IMR-90 (cell line): ENCODE measurements around the gene ITPK1. TPM values are rescaled to one million over a fixed set of nuclear protein-coding genes. Genes with fewer than 3 reads are reported as not detected.

Experiments
- ATAC-seq: fragments of 200-7000 bp; cut with Tn5 transposase; 2 replicates; pipeline ENCODE4 v1.9.1; 2020; ENCODE audit warnings: low read depth, mild to moderate bottlenecking, moderate library complexity
- BruUV-seq: library from RNA; stranded (reverse); fragments of 400-500 nt; replicated peaks from 2 replicates; lab custom pipeline; 2021; lab: Mats Ljungman, UMichigan
- CTCF ChIA-PET: fragments of 300-600 bp; formaldehyde crosslinking; extraction: SDS; loops from one replicate; lab custom pipeline; 2021; ENCODE audit warnings: antibody characterized with exemption; lab: Yijun Ruan, JAX
- POLR2A ChIA-PET: fragments of 300-600 bp; sonication (Branson Sonifier 250); formaldehyde crosslinking; loops from one replicate; lab custom pipeline; 2022; ENCODE audit warnings: antibody characterized with exemption; ENCODE audit not compliant: unreplicated experiment; lab: Charles Lee
- DNase-seq: peaks from one replicate; pipeline ENCODE4 v3.0.0; 2013
- H2AFZ ChIP-seq: replicated peaks from 2 replicates; pipeline ENCODE3; 2013; ENCODE audit warnings: low read length, mild to moderate bottlenecking; ENCODE audit not compliant: poor library complexity
- H2AK5ac ChIP-seq: 2 replicates; pipeline ENCODE4 v1.6.1; 2013; ENCODE audit warnings: low read depth, low read length, inconsistent platforms
- H2AK9ac ChIP-seq: replicated peaks from 2 replicates; pipeline ENCODE3; 2013; ENCODE audit warnings: mild to moderate bottlenecking, low read depth, low read length, moderate library complexity; ENCODE audit not compliant: poor library complexity
- H2BK120ac ChIP-seq: 2 replicates; pipeline ENCODE4 v1.6.1; 2013; ENCODE audit warnings: low read depth, low read length, inconsistent platforms
- H2BK15ac ChIP-seq: 3 replicates; pipeline ENCODE4 v1.6.1; 2013; ENCODE audit warnings: low read depth, low read length, inconsistent platforms
- H2BK20ac ChIP-seq: 2 replicates; pipeline ENCODE4 v1.6.1; 2013; ENCODE audit warnings: low read depth, mild to moderate bottlenecking, inconsistent platforms, low read length, moderate library complexity
- H2BK5ac ChIP-seq: 2 replicates; pipeline ENCODE4 v1.6.1; 2013; ENCODE audit warnings: mild to moderate bottlenecking, low read depth, low read length, inconsistent platforms; ENCODE audit not compliant: poor library complexity, severe bottlenecking
- H3K14ac ChIP-seq: replicated peaks from 2 replicates; pipeline ENCODE4 v1.6.1; 2013; ENCODE audit warnings: low read depth, low read length, inconsistent platforms
- H3K18ac ChIP-seq: 2 replicates; pipeline ENCODE4 v1.6.1; 2013; ENCODE audit warnings: low read depth, low read length, control low read depth
- H3K23ac ChIP-seq: 2 replicates; pipeline ENCODE4 v1.6.1; 2013; ENCODE audit warnings: low read depth, low read length, inconsistent platforms
- H3K27ac ChIP-seq: 2 replicates; pipeline ENCODE4 v1.5.1; 2013; ENCODE audit warnings: mild to moderate bottlenecking, control low read depth, low read length; ENCODE audit not compliant: insufficient read depth
- H3K27me3 ChIP-seq: 2 replicates; pipeline ENCODE4 v1.6.1; 2013; ENCODE audit warnings: low read length; ENCODE audit not compliant: control insufficient read depth, insufficient read depth
- H3K36me3 ChIP-seq: 2 replicates; pipeline ENCODE4 v1.6.1; 2013; ENCODE audit warnings: low read length, mixed read lengths; ENCODE audit not compliant: control insufficient read depth, insufficient read depth
- H3K4ac ChIP-seq: 2 replicates; pipeline ENCODE4 v1.6.1; 2013; ENCODE audit warnings: low read depth, low read length, inconsistent platforms
- H3K4me1 ChIP-seq: 2 replicates; pipeline ENCODE4 v1.6.1; 2013; ENCODE audit warnings: low read length, mixed read lengths; ENCODE audit not compliant: control insufficient read depth, insufficient read depth
- H3K4me2 ChIP-seq: 2 replicates; pipeline ENCODE4 v1.6.1; 2013; ENCODE audit warnings: low read depth, mild to moderate bottlenecking, control low read depth, low read length, moderate library complexity
- H3K4me3 ChIP-seq: 2 replicates; pipeline ENCODE4 v1.5.1; 2013; ENCODE audit warnings: low read depth, mild to moderate bottlenecking, control low read depth, low read length, moderate library complexity; ENCODE audit not compliant: insufficient read depth
- H3K56ac ChIP-seq: 2 replicates; pipeline ENCODE4 v1.6.1; 2013; ENCODE audit warnings: low read length, inconsistent platforms; ENCODE audit not compliant: insufficient read depth; ENCODE audit errors: extremely low read depth
- H3K79me1 ChIP-seq, 2 experiments: 2 replicates each; pipeline ENCODE4 v1.6.1; 2013; ENCODE audit warnings: low read length in 2 of 2, inconsistent platforms in 1 of 2, low read depth in 1 of 2
- H3K9ac ChIP-seq: 2 replicates; pipeline ENCODE4 v1.6.1; 2013; ENCODE audit warnings: low read depth, low read length, control low read depth
- H3K9me1 ChIP-seq: 2 replicates; pipeline ENCODE4 v1.6.1; 2013; ENCODE audit warnings: low read length, inconsistent platforms; ENCODE audit not compliant: insufficient read depth
- H3K9me3 ChIP-seq: 2 replicates; pipeline ENCODE4 v1.6.1; 2013; ENCODE audit warnings: low read length; ENCODE audit not compliant: control insufficient read depth, insufficient read depth
- H4K20me1 ChIP-seq: 2 replicates; pipeline ENCODE4 v1.6.1; 2013; ENCODE audit warnings: low read length, inconsistent platforms; ENCODE audit not compliant: insufficient read depth
- H4K5ac ChIP-seq: 2 replicates; pipeline ENCODE4 v1.6.1; 2013; ENCODE audit warnings: mild to moderate bottlenecking, low read depth, low read length, control low read depth
- H4K8ac ChIP-seq, 2 experiments: 2 replicates each; pipeline ENCODE4 v1.6.1; 2013; ENCODE audit warnings: low read depth in 2 of 2, low read length in 2 of 2, control low read depth in 1 of 2, inconsistent platforms in 1 of 2
- H4K91ac ChIP-seq: 2 replicates; pipeline ENCODE4 v1.6.1; 2013; ENCODE audit warnings: low read depth, low read length, inconsistent platforms; ENCODE audit not compliant: insufficient read depth
- CHD1 ChIP-seq: IDR thresholded peaks from 2 replicates; pipeline ENCODE4 v1.6.1; 2012; ENCODE audit warnings: low read depth, low read length, improper control_type of control experiment
- POLR2A ChIP-seq: IDR thresholded peaks from 2 replicates; pipeline ENCODE4 v1.6.1; 2012; ENCODE audit warnings: mild to moderate bottlenecking, low read depth, low read length
- RFX5 ChIP-seq: IDR thresholded peaks from 2 replicates; pipeline ENCODE4 v1.8.0; 2012; ENCODE audit warnings: low read depth, mild to moderate bottlenecking, low read length, moderate library complexity
- WGBS, 2 experiments: methylation state at CpG; one replicate each; pipeline versions ENCODE4 v1.1.5 to v1.1.7; 2013; ENCODE audit warnings: missing lambda C conversion rate in 2 of 2; ENCODE audit not compliant: insufficient read length in 1 of 2; ENCODE audit errors: extremely low coverage in 2 of 2; 5-methylcytosine and 5-hydroxymethylcytosine counted together
- dilution Hi-C: fragments of 300-500 bp; cut with HindIII; formaldehyde crosslinking; loops from one replicate; pipeline ENCODE4 v1.14.3; 2018; ENCODE audit warnings: low sequenced_read_pairs; ENCODE audit not compliant: unreplicated experiment
- in situ Hi-C: fragments of 300-500 bp; cut with MboI; formaldehyde crosslinking; loops from 3 replicates; pipeline ENCODE4 v1.14.3; 2019; ENCODE audit warnings: low sequenced_read_pairs, inconsistent platforms, mixed read lengths
- intact Hi-C: fragments of 100-400 bp; cut with micrococcal nuclease; formaldehyde crosslinking; loops from 2 replicates; pipeline ENCODE4 v1.10.0; 2022
- polyA plus RNA-seq, 3 experiments: library from polyadenylated mRNA; depleted of rRNA; stranded (reverse); fragments of >200 nt; gene quantifications; 2 replicates each; pipeline ENCODE4 v1.2.3, GENCODE V29; 2012; ENCODE audit warnings: low replicate concordance in 1 of 3
- total RNA-seq: library from RNA; depleted of rRNA; stranded (reverse); fragments of >200 nt; gene quantifications from 2 replicates; pipeline ENCODE4 v1.2.3, GENCODE V29; 2012
- TF ChIP-seq, protein P1 (sequence below): fragments of 150-350 bp; IDR thresholded peaks from 2 replicates; pipeline ENCODE4 v1.6.1; 2017; ENCODE audit warnings: mild to moderate bottlenecking, antibody characterized with exemption, low read length, low read depth

Gene ITPK1
- total and polyA plus RNA-seq, 2 of the 4 experiments (the other 2 are of a cell fraction), result 21.7 to 26.9 TPM

DNA sequence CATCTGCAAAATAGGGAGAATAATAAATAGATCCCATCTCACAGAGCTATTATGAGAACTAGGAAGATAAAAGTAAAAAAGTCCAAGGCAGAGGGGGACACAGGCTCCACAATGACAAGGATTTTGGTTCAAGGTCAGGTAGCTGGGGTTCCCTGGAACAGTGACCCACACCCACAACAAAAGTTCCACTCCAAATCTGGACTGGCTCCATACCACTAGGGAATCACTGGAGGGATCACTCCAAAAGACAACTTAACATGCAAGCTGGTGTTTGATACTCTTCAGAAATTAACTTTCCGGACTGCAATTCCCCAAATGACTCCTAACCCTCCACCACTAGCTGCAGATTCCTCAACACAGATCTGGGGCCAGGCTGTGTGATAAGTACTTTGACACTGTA is 54.9 kb downstream of the ITPK1 start:
- H3K4me2 ChIP-seq, result no peak overlapping the region
- H3K9me1 ChIP-seq, result no peaks in the 10 kb centered on the region; the same call in 1 of the 2 replicates
- H3K18ac ChIP-seq, result no peak overlapping the region
- peaks cover 3% of the 10 kb centered on the region; the same call in 1 of the 2 replicates for H3K27me3 ChIP-seq
- no peak overlapping the region for H2BK15ac ChIP-seq
- no peaks in the 10 kb centered on the region for H3K9me3 ChIP-seq
- H2BK5ac ChIP-seq, result no peak overlapping the region
- no peaks in the 10 kb centered on the region for H3K36me3 ChIP-seq
- peaks cover 14% of the 10 kb centered on the region for H4K20me1 ChIP-seq
- no peak overlapping the region for H2BK120ac ChIP-seq
- no peak overlapping the region for H3K56ac ChIP-seq
- ATAC-seq (no peak), DNase-seq (no peak)
- H3K79me1 ChIP-seq, result no peaks in the 10 kb centered on the region
- no peak overlapping the region for H3K27ac ChIP-seq
- no peak overlapping the region for H3K23ac ChIP-seq
- H3K9ac ChIP-seq, result no peak overlapping the region
- intact Hi-C loops, result no loop called here
- no peak overlapping the region for H2BK20ac ChIP-seq
- no TSS peak for BruUV-seq
- ChIA-PET CTCF (no interaction called here), POLR2A (no interaction called here)
- no peak overlapping the region for H2AK9ac ChIP-seq
- H4K5ac ChIP-seq, result no peak overlapping the region
- dilution Hi-C loops, result no loop called here
- H2AFZ ChIP-seq, result no peak overlapping the region
- H4K91ac ChIP-seq, result no peak overlapping the region
- H3K4me1 ChIP-seq, result peaks cover 15% of the 10 kb centered on the region; the same call in 1 of the 2 replicates
- H4K8ac ChIP-seq, result no peak overlapping the region
- H3K4ac ChIP-seq, result no peak overlapping the region
- no peak overlapping the region for H3K14ac ChIP-seq
- H2AK5ac ChIP-seq, result no peak overlapping the region
- WGBS, 2 experiments, result no CpG with 5 or more reads among the region's 1 CpG
- H3K4me3 ChIP-seq, result no peak overlapping the region
- no peak for TF ChIP-seq RFX5
- TF ChIP-seq, protein P1, sequence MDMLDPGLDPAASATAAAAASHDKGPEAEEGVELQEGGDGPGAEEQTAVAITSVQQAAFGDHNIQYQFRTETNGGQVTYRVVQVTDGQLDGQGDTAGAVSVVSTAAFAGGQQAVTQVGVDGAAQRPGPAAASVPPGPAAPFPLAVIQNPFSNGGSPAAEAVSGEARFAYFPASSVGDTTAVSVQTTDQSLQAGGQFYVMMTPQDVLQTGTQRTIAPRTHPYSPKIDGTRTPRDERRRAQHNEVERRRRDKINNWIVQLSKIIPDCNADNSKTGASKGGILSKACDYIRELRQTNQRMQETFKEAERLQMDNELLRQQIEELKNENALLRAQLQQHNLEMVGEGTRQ, result no peak
- TF ChIP-seq CHD1, result no peak
- TF ChIP-seq POLR2A, result no peak
- in situ Hi-C loops, result no loop called here
